Left renal pelvis (tissue), 4 donors: ENCODE data around the gene DSCAML1. TPM values are rescaled to one million over a fixed set of nuclear protein-coding genes. Genes with fewer than 3 reads are reported as not detected.

ENCODE experiments used
- DNase-seq, 4 donors: peaks; one replicate each; pipeline ENCODE4 v3.0.0-alpha.2; 2013; ENCODE audit warnings: low read depth in 4 of 4, low spot score in 3 of 4
- polyA plus RNA-seq, 4 donors: library from polyadenylated mRNA; unstranded; fragments of 120-200 nt; gene quantifications; one replicate each; pipeline ENCODE4 v1.2.1, GENCODE V29; 2013; ENCODE audit not compliant: insufficient read length in 4 of 4

The DSCAML1 gene
- polyA plus RNA-seq, 4 donors = 0.25 to 3.4 (median 1.9) TPM

DNA sequence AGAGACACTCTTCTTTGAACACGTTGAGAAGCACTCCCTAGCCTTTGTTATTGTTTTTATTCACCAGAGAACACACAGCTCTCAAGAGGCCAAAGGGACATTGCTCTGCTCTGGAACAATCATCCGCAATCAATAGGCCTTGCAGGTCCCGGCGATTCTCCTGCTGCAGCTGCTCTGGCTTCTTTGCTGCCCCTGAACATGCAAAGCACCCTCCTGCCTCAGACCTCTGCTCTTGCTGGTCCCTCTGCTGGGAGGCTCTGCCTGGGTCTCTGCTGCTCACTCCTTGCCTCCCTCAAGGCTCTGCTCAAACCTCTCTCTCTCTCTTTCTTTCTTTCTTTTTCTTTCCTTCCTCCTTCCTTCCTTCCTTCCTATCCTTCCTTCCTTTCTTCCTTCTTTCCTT lies 232.7 kb downstream of the DSCAML1 start:
- no peak for DNase-seq

DNA sequence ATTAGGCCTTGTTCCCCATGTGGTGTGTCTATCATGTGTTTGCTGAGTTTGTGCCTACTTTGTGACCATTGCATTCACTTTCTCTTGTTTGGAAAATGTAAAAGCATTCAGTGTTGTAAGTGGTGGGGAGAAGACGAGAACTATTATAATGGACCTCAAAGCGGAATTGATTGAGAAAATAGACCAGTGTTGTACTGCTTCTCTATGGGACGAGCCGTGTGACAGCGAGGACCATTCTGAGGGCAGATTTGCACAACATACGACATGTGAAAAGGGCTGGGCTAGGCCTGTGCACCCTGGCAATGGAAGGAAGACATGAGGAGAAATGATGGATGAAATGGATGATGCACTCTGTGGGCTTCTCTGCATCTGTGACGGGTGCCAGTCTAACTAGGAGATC lies 233.5 kb downstream of the DSCAML1 start:
- DNase-seq = no peak

DNA sequence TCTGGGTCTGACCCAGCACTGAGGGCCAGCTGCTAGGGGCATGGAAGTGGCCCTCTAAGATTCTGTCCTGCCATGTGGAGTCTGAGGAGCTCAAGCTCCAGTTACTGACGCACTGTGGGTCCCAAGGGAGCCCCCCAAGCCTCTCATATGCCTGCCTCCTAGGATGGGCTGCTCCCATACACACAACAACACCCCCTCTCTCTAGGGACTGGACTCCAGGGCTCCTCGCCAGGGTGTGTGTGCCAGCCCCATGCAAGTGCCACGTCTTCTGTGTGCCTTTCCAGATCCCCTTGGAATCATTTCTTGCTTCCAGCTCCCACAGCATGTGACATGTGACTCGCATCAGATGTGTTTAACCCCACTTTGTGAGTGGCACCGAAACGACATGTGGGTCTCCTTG lies 234.9 kb downstream of the DSCAML1 start:
- DNase-seq = no peak

DNA sequence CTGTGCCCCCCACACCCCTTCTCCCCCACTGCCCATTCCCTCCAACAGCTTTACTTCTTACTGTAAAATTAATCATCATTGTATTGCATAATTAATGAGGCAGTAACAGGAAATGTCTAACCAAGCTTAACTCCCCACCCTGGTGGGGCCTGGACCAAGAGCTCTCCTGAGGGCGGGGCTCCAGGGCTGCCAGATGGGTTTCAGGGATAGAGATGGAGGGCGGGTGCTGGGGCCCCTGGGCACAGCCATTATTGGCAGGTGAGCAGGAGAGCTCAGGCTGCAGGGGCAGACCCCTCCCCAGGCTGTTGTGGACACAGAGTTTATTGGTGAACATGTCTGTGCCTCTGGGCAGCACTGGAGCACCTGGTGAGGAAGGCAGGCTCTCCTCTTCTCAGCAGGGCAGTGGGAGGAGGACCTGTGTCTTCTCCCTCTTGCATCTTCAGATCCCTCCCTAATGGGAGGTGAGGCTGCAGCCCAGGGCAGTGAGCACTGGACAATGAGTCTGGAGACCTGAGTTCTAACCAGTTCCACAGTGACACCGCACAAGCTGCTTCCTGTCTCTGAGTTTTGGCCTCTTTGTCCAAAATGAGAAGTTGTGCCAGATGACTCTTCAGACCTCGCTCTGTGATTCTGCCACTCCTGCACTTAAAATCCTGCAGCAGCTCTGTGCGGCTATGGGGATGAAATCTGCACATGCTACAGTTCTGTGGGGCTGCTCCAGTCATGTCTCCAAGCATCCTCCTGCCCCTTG lies 236.1 kb downstream of the DSCAML1 start:
- DNase-seq = no peak

DNA sequence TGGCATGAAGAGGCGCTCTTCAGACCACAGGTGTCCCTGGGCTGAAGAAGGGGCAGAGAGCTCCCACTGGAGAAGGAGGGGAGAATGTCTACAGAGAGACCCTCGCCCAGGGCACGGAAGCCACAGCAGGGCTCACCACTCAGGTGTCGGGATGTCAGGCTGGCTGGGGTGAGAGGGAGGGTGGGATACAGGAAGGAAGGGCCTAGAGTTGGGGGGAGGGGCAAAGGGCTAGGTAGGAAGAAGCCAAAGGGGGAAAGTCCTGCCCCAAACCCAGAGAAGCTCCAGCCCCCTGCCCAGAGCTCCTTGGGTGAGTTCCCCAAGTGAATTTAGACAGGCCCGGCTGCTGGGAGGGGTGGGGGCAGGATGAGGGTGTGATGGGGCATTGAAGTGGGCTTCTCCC lies 237.3 kb downstream of the DSCAML1 start:
- DNase-seq = no peak

DNA sequence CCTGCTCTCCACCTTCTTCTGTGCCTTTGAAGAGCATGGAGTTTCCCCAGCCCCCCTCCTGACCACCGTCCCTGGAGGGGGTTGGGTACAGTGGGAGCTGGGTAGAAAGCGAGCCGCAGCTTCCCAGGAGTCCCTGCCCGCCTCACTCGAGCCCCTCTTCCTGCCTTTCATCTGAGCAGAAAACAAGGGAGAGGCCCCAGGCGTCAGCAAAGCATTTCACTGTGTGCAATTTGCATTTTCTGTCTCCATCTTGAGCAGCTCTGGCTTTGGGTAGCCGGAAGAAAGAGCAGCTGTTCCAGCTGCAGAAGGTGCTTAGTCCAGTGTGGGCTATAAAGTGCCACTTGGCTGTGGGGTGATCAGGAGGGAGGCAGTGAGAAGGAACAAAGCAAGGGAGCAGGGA lies 239.7 kb downstream of the DSCAML1 start:
- DNase-seq = no peak

DNA sequence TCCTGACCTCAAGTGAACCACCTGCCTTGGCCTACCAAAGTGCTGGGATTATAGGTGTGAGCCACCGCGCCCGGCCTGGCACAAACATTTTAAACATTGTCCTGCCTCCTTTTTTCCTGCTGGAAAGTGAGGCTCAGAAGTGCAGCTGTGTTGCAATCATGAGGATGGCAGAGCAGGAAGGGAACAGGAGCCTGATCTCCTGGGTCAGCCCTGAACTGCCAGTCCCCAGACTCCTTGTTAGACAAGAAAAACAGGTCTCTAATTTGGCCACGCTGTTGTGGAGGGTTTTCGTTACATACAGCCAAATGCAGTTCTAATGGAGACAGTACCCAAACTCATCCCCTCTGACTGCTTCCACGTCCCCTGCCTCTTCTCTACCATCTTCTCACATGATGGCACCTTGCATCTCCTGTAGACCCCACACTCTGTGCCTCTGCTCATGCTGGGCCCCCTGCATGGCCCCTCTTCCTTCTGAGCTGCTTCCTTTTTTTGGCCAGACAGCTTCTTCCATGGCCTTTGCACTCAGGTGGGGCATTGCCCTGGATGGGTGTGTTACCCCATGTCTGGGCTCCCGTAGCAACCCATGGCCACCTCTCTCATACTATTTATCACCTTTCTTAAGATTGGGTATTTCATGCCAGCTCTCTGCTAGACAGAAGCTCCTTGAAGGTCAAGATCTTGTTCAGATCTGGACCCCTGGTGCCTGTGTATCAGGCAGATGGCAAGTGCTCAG lies 242.2 kb downstream of the DSCAML1 start:
- DNase-seq = no peak

DNA sequence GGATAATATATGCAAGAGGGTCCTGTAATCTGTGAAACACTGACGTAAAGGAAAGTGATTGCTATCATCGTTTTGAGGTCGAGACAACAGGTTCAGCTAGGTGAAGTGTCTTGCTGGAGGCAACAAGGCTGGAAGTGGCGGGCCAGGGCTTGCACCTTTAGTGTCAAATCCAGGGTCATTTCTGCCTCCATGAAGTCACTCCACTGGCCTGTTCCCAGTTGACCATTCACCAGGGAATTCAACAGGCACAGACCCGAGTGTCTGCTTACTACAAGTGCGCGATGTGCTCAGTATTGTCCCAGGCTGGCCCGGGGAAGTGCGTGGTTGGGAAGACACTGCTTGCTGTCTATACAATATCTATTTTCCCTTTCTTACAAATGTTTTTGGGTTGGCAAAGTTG lies 244.4 kb downstream of the DSCAML1 start:
- DNase-seq = no peak

DNA sequence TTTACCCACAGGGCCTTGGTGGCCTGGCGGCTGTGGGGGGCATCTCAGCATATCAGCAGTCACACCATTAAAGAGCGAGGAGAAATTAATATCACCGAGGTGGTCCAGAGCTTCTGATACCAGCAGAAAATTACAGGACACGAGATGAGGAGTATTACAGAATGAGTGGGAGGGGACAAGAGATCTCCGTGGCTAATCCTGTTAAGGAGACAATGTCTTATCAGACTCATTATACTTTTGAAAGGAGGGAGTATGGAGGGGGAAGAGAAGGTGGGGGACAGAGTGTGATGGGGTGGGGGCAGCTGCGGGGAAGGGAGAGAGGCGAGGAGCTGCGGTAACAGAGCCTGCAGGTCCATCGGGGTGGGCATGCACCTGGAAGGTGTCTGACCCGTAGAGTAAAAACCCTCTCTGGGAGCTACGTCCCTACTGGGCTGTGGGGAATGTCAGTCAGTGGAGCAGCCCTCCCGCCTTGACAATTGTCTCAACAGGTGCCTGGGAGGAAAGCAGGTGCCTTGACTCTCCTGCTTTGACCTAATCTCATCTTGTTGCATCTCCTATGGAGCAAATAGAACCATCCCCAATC lies 245.2 kb downstream of the DSCAML1 start:
- DNase-seq = no peak

DNA sequence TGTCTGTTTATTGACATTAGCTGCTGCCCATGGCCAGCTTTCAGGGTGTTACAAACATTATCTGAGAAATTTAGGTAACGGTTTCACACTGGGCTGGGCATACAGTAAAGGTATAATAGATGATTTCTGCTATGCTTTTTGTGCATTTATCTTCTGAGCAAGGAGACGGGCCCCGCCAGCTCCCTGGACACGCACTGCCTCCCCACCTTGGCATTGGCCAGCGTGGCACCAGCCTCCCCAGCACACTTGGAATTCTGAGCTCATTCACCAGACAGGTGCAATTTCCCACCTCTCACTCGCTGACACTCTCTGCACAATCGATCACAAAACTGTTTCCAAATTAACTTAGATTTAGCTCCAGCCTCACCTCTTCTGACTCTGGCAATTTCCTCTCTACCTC lies 246.6 kb downstream of the DSCAML1 start:
- DNase-seq = no peak

DNA sequence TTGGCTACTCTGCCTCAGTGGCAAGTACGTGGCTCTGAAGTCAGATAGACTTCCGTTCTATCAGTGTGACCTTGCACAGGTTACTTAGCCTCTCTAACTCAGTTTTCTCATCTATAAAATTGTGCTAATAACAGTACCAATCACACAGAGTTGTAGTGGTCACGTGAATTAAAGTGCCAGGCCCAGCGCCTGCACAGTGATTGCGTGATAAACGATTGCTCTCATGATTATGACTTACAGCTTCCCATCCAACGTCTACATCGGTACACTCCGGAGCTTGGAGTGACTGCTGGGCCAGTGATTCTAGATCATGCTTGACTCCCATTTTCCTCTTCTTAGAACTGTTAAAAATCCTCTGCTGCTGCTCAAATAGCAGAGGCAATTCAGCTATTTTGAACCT lies 247.6 kb downstream of the DSCAML1 start:
- DNase-seq = no peak

DNA sequence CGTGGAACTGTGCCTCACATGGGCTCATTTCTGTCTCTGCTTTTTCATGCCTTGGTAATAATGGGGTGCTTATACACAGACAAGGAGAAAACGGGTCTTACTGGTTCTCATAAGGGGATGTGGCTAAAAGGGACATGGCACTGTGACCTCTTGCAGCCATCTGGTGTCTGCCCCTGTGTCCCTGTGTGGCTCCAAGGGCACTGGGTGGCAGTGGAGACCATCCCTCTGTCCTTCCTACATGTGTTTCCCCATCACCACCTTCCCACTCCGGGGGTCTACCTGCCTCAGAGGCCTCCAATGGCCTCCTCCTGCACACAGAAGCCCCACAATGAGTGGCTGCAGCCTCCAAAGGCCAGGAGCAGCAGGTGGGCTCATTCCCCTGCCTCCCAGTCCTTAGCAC lies 248.1 kb downstream of the DSCAML1 start:
- no peak for DNase-seq

DNA sequence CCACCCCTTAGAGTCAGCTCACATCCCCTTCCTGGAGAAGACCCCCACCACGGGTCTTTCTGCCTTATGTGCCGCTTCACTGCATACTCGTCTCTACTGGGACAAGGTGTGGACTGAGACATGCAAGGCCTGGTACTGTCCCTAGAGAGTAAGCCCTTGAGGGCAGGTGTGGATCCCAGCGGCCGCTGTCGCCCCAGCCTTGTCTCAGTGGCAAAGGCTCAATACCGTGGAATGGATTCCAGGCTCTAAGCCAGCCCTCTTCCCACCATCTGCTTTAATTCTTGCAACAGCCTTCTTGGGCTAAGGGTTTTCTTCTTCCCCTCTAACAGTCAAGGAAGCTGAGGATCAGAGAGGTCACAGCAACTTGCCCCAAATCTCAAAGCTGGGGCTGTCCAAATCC lies 249.1 kb downstream of the DSCAML1 start:
- DNase-seq = no peak

DNA sequence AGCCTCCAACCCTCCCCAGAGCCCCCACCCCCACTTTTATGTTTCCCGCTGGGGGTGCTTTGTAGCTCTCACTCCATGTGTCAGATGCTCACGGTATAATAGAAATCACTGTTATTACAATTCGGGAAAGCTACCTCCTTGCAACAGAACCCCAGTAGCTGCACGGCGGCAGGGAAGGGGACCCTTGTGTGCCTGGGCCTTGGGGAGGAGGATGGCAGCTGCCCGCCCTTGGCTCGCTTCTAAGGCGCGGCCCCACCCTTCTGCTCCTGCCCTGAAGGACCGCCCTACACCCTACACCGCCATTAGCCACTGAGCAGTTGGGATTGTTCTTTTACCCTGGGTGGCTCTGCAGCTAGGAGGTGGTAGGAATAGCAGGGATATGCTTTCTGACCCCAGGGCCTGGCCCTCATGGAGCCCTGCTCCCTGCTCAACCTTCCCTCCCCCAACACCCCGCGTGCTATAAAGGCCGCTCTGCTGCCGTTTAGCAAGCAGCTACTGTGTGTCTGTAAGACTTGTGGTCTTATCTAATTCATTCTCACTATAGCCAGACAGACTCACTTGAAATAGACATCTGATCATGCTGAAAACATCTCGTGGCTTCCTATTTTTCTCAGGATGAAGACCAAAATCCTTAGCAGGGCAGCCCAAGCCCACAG lies 249.7 kb downstream of the DSCAML1 start:
- DNase-seq = no peak

DNA sequence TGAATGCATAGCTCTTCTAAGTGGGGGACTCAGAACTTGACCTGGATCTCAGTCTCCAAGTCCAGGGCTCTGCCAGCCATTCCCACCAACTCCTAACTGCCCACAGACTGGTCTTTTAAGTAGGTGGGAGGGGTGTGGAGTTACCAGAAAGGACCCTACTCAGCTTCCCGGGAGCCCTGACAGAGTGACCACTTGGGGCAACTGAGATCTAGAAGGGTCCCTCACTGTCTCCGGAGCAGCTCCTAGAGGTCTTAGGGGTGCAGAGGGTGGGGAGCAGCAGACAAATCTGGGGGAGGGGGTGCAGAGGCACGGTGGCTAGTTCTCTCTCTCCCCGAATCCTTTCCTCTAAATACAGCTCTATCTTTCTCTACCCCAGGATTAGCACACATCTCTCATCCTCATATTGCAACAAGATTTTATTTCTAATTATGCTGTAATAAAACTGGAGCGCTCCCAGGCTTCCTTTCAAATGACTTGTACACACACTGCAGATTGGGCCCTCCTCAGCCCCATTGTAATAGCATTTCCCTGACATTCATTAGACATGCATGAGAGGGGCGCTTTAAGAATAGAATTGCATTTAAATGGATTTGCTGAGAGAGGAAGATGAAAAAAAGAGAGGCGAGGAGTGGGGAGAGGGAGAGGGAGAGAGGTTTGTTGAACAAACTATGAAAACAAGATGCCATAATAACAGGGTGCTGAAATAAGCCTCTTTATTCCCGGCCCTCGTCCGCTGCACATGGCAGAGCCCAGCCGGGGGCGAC lies 250.4 kb downstream of the DSCAML1 start:
- no peak for DNase-seq

DNA sequence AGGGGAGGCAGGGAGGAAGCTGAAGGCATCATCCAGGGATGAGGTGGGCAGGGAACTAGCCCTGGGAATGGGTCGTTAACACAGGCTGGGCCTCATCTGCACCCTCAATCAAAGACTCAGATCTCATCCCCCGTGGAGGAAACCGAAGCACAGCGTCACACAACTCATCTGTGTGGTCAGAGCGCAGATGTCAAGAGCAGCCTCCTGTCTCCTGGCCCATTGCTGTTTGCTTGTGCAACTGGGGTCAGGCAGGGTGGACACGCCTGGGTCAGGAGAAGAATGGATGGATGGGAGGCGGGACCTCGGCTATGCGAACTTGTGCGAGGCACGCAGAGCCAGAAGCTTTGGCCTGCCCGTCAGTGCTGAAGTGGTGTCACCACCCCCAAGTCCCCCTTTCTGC lies 251.3 kb downstream of the DSCAML1 start:
- DNase-seq = no peak

DNA sequence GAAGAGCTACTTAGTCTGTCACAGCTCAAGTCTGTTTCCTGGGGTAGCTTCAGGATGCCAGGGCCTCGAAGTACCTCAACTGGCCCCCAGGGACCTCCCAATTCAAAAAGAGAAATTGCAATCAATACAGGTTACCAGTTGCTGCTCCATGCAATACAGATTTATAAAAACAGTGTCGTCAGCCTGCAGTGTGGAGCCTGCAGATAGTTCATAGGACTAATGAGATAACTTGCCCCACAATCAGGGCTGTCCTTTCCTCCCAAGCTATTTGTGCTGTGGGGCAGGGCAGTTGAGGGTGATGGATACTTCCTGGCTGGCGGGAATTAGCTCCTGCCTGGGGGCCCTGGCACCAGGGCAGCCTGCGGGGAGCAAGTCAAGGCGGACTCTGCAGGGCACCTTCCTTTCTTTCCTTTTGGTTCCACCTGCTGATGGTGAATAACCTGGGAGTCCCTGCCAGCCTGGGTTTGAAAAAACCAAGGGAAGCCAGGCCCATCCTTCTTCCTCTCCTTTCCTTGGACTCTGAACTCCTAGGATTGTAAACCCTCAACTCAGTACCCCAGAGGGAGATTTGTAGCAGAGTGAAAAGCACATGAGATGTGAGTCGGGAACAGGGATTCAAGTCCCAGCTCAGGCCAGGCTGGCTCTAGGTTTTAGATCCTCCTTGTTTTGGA lies 252.8 kb downstream of the DSCAML1 start:
- DNase-seq = no peak

DNA sequence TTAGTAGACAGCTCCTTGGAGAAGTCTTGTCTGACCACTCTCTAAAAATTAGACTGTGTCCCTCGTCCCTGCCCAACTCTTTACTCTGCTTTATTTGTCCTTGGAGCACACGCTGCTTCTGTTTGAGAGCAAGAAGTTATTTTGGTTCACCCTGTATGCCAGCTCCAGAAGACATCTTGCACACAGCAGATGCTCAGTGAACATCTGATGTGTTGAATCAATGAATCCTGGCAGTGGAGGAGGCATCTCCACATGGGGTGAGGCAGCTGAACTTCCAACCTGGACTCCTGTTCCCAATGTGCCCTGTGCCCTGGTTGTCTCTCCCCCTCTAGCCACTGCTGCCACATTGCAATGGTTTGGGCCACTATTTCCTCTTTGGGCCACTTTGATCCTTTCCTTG lies 255.8 kb downstream of the DSCAML1 start:
- no peak for DNase-seq

DNA sequence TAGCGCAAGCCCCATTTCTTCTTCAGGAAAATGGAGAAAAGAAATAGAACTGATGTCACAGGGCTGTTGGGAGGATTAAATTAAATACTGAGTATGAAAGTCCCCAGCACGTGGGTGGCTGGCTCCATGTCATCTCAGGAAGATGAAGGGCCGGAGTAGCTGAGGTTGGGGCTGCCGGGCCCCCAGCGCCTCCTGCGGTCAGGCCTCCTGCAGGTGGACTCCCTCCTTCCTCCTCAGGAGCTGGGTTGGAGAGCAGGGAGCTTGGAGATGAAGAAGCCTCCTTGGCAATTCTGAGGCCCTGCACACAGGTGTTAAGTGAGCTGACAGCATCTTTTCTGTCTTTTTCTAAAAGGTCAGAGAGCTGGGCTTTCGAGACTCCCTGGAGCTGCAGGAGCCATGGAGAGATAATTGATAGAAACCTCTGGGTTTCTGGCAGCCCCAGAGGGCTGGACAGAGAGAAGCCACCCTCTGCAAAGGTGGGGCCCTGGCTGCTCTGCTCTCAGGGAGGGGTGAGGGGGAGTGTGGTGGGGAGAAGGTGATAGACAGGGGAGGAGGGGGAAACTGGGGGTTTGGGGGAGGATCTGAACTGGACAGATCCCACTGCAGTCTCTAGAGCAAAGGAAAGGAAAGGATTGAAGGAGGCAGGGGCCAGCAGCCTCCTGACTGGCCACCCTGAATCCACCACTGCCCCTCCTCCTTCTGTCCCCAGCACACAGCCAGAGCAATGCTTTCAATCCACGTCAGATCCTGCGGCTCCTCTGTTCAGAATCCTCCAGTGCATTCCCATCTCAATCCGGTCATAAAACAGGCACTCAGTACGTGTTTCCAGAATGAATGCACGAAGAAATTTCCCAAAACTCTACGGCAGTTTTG lies 258.5 kb downstream of the DSCAML1 start:
- DNase-seq = no peak
